Measurements from ENCODE around the gene ELMO1.

GRCh38 chr7:37346761-37347160 lies 101.9 kb downstream of the ELMO1 start:
- TF ChIP-seq MXI1 (IDR thresholded peaks at IDR 0.05; ENCODE audit: low read depth, low read length) (no peak), RB1 (IDR thresholded peaks at IDR 0.05; ENCODE audit: borderline replicate concordance) (no peak), DPF2 (IDR thresholded peaks at IDR 0.05) (no peak)

All from GM12878 (cell line).